Measurements from ENCODE around the gene PDIA2. TPM values are rescaled to one million over a fixed set of nuclear protein-coding genes. Genes with fewer than 3 reads are reported as not detected.
A peak's percentile ranks its signal among the peaks of the same experiment; 100 is the strongest.

Gene PDIA2
- total and polyA plus RNA-seq, 5 donors, result 0.91 to 10.0 (median 2.1) TPM

- ATAC-seq (no peak), DNase-seq (peak in 1 of 3 donors; percentile 50)
- Histone ChIP-seq H3K27ac (ENCODE audit: low read length) (no peak overlapping the region), H3K4me3 (ENCODE audit: low read length) (no peak overlapping the region), H3K4me1 (ENCODE audit: control insufficient read depth, insufficient read depth, low read length) (no peaks in the 10 kb centered on the region), H3K27me3 (ENCODE audit: control insufficient read depth, insufficient read depth) (no peaks in the 10 kb centered on the region), H3K9me3 (ENCODE audit: control insufficient read depth, low read length) (no peaks in the 10 kb centered on the region)
- WGBS, result 87% methylated on average over 34 of the region's 34 CpGs
- intact Hi-C loops (cut with DNase I), result no loop called here
Measured at GRCh38 chr16:270381-271255, 12.3 kb upstream of the PDIA2 start.

- Histone ChIP-seq H3K4me1 (ENCODE audit: control insufficient read depth, insufficient read depth, low read length) (peaks cover 3% of the 10 kb centered on the region), H3K4me3 (ENCODE audit: low read length) (no peak overlapping the region), H3K27me3 (ENCODE audit: control insufficient read depth, insufficient read depth) (no peaks in the 10 kb centered on the region), H3K9me3 (ENCODE audit: control insufficient read depth, low read length) (no peaks in the 10 kb centered on the region), H3K27ac (ENCODE audit: low read length) (no peak overlapping the region)
- WGBS, result 84% methylated on average over 36 of the region's 36 CpGs
- ATAC-seq (no peak), DNase-seq (no peak)
- intact Hi-C loops (cut with DNase I), result no loop called here
Measured at GRCh38 chr16:272633-273546, 10.1 kb upstream of the PDIA2 start.

- Histone ChIP-seq H3K9me3 (ENCODE audit: control insufficient read depth, low read length) (no peaks in the 10 kb centered on the region), H3K27me3 (ENCODE audit: control insufficient read depth, insufficient read depth) (no peaks in the 10 kb centered on the region), H3K27ac (ENCODE audit: low read length) (no peak overlapping the region), H3K4me1 (ENCODE audit: control insufficient read depth, insufficient read depth, low read length) (peaks cover 3% of the 10 kb centered on the region), H3K4me3 (ENCODE audit: low read length) (no peak overlapping the region)
- ATAC-seq, result peak in 1 of 2 donors; percentile 5
- intact Hi-C loops (cut with DNase I), result no loop called here
- WGBS, result 87% methylated on average over 30 of the region's 30 CpGs
- DNase-seq, result no peak
Measured at GRCh38 chr16:273547-274421, 9.2 kb upstream of the PDIA2 start.

GRCh38 chr16:275041-275641 lies 7.8 kb upstream of the PDIA2 start:
- intact Hi-C loops (cut with DNase I), result no loop called here
- DNase-seq (peak in 1 of 3 donors; percentile 60), ATAC-seq (peak; percentile 18 to 23)
- H3K27ac ChIP-seq (ENCODE audit: low read length), result no peak overlapping the region
- no peaks in the 10 kb centered on the region for H3K27me3 ChIP-seq (ENCODE audit: control insufficient read depth, insufficient read depth)
- peak overlapping the region; percentile 41 for H3K4me3 ChIP-seq (ENCODE audit: low read length)
- 2% methylated on average over 55 of the region's 58 CpGs for WGBS
- peaks cover 3% of the 10 kb centered on the region for H3K4me1 ChIP-seq (ENCODE audit: control insufficient read depth, insufficient read depth, low read length)
- no peaks in the 10 kb centered on the region for H3K9me3 ChIP-seq (ENCODE audit: control insufficient read depth, low read length)

GRCh38 chr16:275786-276232 lies 7.2 kb upstream of the PDIA2 start, which contains the start of gene RGS11:
TSS of gene RGS11 (minus strand) at chr16:275944. CDS start at chr16:275911, 33 bp downstream.
- Histone ChIP-seq H3K9me3 (ENCODE audit: control insufficient read depth, low read length) (no peaks in the 10 kb centered on the region), H3K4me1 (ENCODE audit: control insufficient read depth, insufficient read depth, low read length) (peaks cover 3% of the 10 kb centered on the region), H3K27ac (ENCODE audit: low read length) (no peak within 1 kb of the TSS), H3K27me3 (ENCODE audit: control insufficient read depth, insufficient read depth) (no peaks in the 10 kb centered on the region), H3K4me3 (ENCODE audit: low read length) (peak within 1 kb of the TSS; percentile 41)
- 2% methylated on average over 56 of the region's 56 CpGs for WGBS
- DNase-seq, result peak in 1 of 3 donors; percentile 69
- intact Hi-C loops (cut with DNase I), result no loop called here
- peak; percentile 35 to 50 for ATAC-seq

- WGBS, result 66% methylated on average over 20 of the region's 20 CpGs
- H3K27ac ChIP-seq (ENCODE audit: low read length), result no peak overlapping the region
- peak in 1 of 2 donors; percentile 8 for ATAC-seq
- H3K4me1 ChIP-seq (ENCODE audit: control insufficient read depth, insufficient read depth, low read length), result peaks cover 3% of the 10 kb centered on the region
- H3K27me3 ChIP-seq (ENCODE audit: control insufficient read depth, insufficient read depth), result no peaks in the 10 kb centered on the region
- peak in 1 of 3 donors; percentile 62 for DNase-seq
- H3K9me3 ChIP-seq (ENCODE audit: control insufficient read depth, low read length), result no peaks in the 10 kb centered on the region
- intact Hi-C loops (cut with DNase I), result no loop called here
- no peak overlapping the region for H3K4me3 ChIP-seq (ENCODE audit: low read length)
Measured at GRCh38 chr16:276426-277077, 6.4 kb upstream of the PDIA2 start.

- DNase-seq (no peak), ATAC-seq (peak; percentile 6 to 64)
- peaks cover 3% of the 10 kb centered on the region for H3K4me1 ChIP-seq (ENCODE audit: control insufficient read depth, insufficient read depth, low read length)
- no peaks in the 10 kb centered on the region for H3K27me3 ChIP-seq (ENCODE audit: control insufficient read depth, insufficient read depth)
- H3K27ac ChIP-seq (ENCODE audit: low read length), result no peak overlapping the region
- H3K9me3 ChIP-seq (ENCODE audit: control insufficient read depth, low read length), result no peaks in the 10 kb centered on the region
- WGBS, result 64% methylated on average over 6 of the region's 6 CpGs
- H3K4me3 ChIP-seq (ENCODE audit: low read length), result no peak overlapping the region
- intact Hi-C loops (cut with DNase I), result no loop called here
Measured at GRCh38 chr16:278863-279366, 4.0 kb upstream of the PDIA2 start.

- H3K27me3 ChIP-seq (ENCODE audit: control insufficient read depth, insufficient read depth), result no peaks in the 10 kb centered on the region
- H3K4me1 ChIP-seq (ENCODE audit: control insufficient read depth, insufficient read depth, low read length), result peaks cover 3% of the 10 kb centered on the region
- no peak for ATAC-seq
- no peak overlapping the region for H3K27ac ChIP-seq (ENCODE audit: low read length)
- WGBS, result 78% methylated on average over 7 of the region's 7 CpGs
- H3K9me3 ChIP-seq (ENCODE audit: control insufficient read depth, low read length), result no peaks in the 10 kb centered on the region
- no peak overlapping the region for H3K4me3 ChIP-seq (ENCODE audit: low read length)
- no peak for DNase-seq
- intact Hi-C loops (cut with DNase I), result no loop called here
Measured at GRCh38 chr16:279531-279930, 3.4 kb upstream of the PDIA2 start.

GRCh38 chr16:280005-280460 lies 2.9 kb upstream of the PDIA2 start:
- intact Hi-C loops (cut with DNase I), result no loop called here
- peak overlapping the region; percentile 57 for H3K4me3 ChIP-seq (ENCODE audit: low read length)
- H3K27me3 ChIP-seq (ENCODE audit: control insufficient read depth, insufficient read depth), result no peaks in the 10 kb centered on the region
- ATAC-seq (no peak), DNase-seq (no peak)
- H3K9me3 ChIP-seq (ENCODE audit: control insufficient read depth, low read length), result no peaks in the 10 kb centered on the region
- peaks cover 3% of the 10 kb centered on the region for H3K4me1 ChIP-seq (ENCODE audit: control insufficient read depth, insufficient read depth, low read length)
- WGBS, result 8% methylated on average over 47 of the region's 47 CpGs
- no peak overlapping the region for H3K27ac ChIP-seq (ENCODE audit: low read length)
